ENCODE data around the gene C4orf50.

GRCh38 chr4:5891563-5892322 lies 126.5 kb downstream of the C4orf50 start:
- TF ChIP-seq RBBP5 (IDR thresholded peaks at IDR 0.05; ENCODE audit: borderline replicate concordance, low read depth, low read length) (no peak), TAF1 (IDR thresholded peaks at IDR 0.05; ENCODE audit: low read depth, low read length) (no peak), CBX8 (IDR thresholded peaks at IDR 0.05; ENCODE audit: borderline replicate concordance, low read depth, low read length) (no peak), CTCF (IDR thresholded peaks at IDR 0.05; ENCODE audit: control extremely low read depth in 1 of 3, insufficient read depth in 1 of 3, low read depth in 1 of 3, low read length in 3 of 3) (no peak), MAFK (IDR thresholded peaks at IDR 0.05; ENCODE audit: low read depth, low read length) (no peak), RAD21 (IDR thresholded peaks at IDR 0.05 in 1 of 2, conservative IDR thresholded peaks at IDR 0.05 in 1 of 2; ENCODE audit: low read depth in 2 of 2, low read length in 2 of 2) (no peak), TEAD4 (IDR thresholded peaks at IDR 0.05; ENCODE audit: low read depth, low read length) (no peak), POLR2A (IDR thresholded peaks at IDR 0.05; ENCODE audit: control extremely low read depth in 1 of 2, low read depth in 2 of 2, low read length in 2 of 2) (no peak), TCF12 (IDR thresholded peaks at IDR 0.05; ENCODE audit: low read depth, low read length) (no peak)

Data from H1 (cell line).